HG03558 (cell line): ENCODE measurements around the gene FGF14.
"Not testable (repeated sequence)": the region's sequence is repeated elsewhere in the genome, so short reads cannot be mapped to it uniquely, and the experiment has no call there.

Source experiments
- ATAC-seq: cut with Tn5 transposase; IDR thresholded peaks from one replicate; pipeline ENCODE4 v1.9.1; 2021; ENCODE audit warnings: moderate number of reproducible peaks; ENCODE audit not compliant: unreplicated experiment; ENCODE audit errors: extremely low read depth

The FGF14 gene

DNA sequence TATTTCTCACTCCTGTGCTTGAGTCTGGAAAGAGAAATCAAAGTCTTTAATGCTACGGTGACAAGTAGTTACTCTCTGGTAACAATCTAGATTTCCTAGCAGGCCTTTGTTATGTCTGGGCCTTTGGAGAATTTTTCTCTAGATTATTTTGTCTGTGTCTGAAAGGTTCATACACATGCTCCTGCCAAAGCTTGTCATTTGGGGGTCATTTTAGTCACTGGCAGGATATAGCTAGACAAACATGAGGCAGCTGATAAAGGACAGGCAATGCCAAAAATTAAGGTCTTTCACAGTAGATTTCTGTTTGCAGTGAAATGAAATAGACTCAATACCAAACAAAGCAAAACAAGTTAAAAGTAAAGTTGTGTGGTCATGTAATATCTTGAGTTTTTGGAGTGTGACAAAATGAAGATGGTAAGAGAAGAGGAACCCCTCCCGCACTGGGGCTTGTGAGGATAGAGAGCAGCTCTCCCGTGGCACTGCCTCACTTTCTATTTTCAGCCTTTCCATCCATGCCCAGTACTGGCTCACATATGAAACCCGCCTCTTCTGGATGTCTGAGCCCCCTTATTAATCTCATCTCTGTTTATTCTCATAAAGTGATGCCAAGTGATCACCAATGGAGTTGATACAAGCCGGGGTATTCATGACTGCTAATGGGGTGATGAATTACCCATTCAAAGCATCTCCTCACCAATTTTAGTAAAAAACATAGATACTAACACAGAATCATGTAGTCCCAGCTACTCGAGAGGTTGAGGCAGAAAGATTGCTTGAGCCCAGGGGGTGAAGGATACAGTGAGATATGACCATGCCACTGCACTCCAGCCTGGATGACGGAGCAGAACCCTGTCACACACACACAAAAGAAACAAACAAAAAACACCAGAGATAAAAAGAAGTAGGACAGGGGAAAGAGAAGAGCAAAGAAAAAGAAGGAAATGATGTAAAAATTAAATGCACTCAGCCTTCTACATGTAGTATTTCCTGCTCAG lies 389.3 kb downstream of the FGF14 start:
- ATAC-seq = no peak

GRCh38 chr13:102011455-102011854 lies 390.4 kb downstream of the FGF14 start:
- not testable (repeated sequence) for ATAC-seq

DNA sequence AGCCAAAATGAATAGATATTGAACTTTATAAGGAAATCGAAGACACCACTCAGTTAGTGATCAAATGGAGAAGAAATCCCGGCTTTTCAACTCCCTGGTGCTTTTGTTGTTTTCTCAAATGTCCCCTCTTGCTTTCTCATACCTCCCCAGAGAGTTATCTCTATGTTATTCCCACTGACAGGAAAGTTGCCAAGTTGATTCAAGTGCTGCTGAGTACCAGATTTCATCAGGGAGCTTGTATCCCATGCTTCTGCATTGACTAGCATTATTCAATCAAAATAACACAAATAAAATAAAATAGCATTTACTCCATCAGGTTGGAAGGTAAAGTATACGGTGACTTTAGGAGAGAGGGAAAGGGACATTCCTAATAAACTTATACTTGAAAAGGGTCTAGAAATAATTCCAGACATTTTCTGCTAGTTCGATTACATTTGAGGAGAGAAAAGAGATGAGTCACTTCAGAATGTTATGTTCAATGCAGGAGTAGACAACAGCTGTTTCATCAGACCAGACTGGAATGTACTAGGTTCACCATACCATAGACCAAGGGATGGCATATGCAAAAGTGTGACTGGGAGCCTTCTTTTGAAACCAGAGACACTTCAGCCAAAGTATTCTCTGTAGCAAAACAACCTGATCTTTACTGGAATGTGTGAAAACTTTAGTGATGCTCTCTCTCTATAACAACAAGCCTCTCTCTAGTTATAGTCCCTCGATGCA lies 397.8 kb downstream of the FGF14 start:
- no peak for ATAC-seq

GRCh38 chr13:102002287-102002686 lies 399.6 kb downstream of the FGF14 start:
- ATAC-seq = no peak

- ATAC-seq = no peak
Measured at GRCh38 chr13:102000764-102001163, 401.1 kb downstream of the FGF14 start.

- no peak for ATAC-seq
Measured at GRCh38 chr13:101998129-101998528, 403.7 kb downstream of the FGF14 start.

DNA sequence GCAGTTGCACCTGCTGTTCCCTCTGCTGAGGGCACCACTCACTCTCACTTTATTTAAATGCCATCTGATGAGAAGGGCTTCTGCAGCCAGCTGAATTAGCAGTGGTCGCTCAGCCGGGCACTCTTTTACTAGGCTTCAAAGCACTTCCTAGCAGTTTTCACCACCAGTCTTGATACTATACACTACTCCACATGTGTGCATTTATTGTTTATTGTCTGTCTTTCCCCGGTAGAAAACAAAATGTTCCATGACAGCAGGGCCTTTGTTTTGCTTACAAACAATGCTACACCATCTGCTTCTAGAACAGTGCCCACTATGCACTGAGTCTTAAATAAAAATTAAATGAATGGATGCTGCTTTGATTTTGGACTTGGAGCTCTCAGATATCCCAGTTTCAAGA lies 404.9 kb downstream of the FGF14 start:
- no peak for ATAC-seq

GRCh38 chr13:101989798-101990350 lies 412.0 kb downstream of the FGF14 start:
- ATAC-seq = no peak

GRCh38 chr13:101988140-101988539 lies 413.7 kb downstream of the FGF14 start:
- no peak for ATAC-seq

DNA sequence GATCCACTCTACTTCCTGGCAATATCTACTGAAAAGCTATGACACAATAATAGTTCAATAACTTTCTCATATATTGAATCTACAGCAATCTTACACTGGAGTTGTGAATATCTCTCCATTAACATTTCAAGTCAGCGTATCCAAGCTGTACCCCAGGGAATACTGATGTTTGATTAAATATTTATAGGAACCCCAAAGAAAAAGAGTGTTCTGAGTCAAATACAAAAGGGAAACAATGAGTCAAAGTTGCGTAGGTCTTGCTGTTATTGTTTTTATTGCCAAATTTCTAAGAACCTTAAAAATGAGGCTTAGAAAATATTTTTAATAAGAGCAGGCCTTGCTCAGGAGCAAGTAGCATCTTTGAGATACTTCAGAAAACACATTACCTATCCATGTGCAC lies 415.5 kb downstream of the FGF14 start:
- no peak for ATAC-seq

DNA sequence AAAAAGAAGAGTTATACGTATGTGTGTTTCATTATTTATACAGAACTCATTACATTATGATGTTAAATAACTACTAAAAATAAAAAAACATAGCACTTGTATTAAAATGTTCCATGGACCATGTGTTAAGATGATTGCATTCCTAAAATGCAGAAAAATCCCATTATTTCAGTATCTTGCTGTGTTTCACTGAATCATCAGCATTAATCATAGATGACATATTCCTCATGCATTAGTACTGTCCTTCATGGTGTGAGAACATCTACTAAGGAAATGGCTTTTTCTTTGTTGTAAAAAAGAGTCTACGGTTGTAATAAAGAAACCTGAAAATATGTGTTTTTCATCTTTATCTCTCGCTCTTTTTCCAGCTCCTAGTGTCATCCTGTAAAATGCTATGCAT lies 416.5 kb downstream of the FGF14 start:
- ATAC-seq = no peak

- no peak for ATAC-seq
Measured at GRCh38 chr13:101982903-101983302, 418.9 kb downstream of the FGF14 start.

DNA sequence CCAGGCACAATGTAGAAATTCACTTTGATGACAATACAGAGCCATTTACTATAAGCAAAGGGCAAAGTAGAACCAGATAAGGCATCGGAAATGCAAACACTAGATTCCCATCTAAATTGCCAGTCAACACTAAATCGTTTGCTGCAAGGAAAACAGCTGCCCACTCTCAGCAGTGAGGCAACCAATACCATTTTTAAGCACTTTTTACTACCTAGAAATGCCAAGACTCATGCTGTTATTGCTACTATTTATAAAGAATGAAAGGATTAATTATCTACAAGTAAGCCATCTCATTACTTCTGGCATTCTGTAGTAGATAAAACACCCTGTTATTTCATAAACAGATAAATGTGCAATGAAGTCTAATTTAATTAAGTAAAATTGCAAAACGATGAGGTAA lies 422.0 kb downstream of the FGF14 start:
- no peak for ATAC-seq

DNA sequence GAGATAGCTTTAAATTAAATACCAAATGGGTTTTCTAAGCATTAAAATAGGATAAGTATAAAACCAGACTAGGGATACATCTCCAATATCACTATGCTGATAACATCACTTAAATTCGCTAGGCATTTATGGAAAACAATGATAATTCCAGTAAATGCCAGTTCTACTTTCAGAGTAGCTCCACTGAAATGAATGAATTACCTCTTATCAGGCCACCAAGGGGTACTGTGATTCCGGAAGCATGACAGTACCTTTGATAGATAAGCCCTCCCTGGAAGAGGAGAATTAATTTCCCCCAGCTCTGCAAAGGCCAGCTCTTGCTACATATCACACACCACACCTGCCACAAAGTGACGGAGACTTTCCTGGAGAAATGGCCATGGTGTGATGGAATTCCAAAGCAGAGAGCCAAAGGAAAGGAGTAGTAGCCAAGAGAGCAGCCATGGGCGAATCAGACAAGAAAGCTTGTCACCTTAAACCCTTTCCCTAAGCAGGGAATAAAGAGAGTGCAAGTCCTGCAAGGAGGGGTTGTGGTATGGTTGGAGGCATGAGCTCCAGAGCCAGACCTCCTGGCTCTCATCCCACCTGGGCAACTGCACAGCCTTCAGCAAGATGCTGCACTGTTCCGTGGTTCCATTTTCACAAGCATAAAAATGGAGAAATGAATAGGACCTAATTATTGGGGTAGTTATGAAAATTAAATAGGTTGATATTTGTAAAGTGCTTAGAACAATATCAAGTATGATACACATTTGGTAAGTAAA lies 423.1 kb downstream of the FGF14 start:
- no peak for ATAC-seq

DNA sequence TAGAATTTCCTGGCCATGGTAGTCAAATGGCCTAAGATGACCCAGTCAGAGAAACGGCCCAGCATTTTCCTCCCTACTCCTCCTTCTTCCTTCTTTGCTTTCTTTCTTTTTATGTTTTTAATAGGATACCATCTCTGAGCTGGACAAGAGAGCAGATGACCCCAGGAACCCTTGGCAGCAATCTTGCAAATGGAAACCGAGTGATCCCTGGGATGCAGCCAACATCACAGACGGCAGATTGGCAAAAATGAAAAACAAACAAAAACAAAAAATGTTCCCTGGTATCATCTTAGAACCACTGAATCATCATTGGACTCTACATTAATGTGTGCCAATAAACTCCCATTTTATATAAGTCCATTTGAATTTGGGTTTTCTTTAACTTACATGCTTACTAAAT lies 424.4 kb downstream of the FGF14 start:
- ATAC-seq = no peak

- no peak for ATAC-seq
Measured at GRCh38 chr13:101972191-101972590, 429.7 kb downstream of the FGF14 start.

DNA sequence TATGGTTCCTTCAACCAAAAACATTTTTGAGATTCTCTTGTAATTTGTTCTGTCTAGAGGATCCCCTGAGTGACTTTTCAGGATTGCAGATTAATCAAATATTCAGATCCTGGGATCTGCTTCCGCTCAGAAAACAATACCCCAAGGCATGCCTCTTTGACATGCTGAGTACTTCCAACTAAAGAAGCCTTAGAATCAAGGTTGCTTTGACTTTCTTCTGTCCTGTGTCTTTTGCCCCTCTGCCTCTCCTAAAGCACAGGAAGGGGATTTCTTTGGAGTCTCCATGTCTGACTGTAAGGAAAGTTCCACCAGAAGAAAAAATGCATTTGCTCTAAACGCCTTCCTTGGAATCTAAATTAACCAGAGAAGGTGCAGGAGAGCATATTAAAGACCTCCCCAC lies 431.5 kb downstream of the FGF14 start:
- ATAC-seq = no peak

GRCh38 chr13:101967781-101968180 lies 434.1 kb downstream of the FGF14 start:
- ATAC-seq = no peak

DNA sequence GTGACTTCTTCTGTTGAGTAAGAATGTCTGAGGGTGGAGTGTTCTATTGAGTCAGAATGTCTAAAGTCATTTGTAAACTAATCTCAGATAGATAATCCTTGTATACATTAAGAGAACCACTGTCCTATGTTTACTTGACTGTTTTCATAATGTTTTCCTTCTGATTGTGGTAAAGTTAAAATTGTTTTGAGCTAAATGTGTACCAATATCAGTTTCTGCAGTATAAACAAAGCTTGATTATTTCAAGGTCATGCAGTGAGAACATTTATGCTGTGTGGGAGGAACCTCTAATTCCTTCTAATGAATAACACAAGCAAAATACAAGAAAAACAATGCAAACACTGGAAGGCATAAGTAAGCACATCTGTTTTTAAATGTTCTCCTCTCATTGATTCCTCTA lies 434.6 kb downstream of the FGF14 start:
- no peak for ATAC-seq

GRCh38 chr13:101965096-101965495 lies 436.8 kb downstream of the FGF14 start:
- no peak for ATAC-seq
